ENCODE data around the gene ZNF655. TPM values are rescaled to one million over a fixed set of nuclear protein-coding genes. Genes with fewer than 3 reads are reported as not detected.

The ZNF655 gene
- total RNA-seq, 1 experiment from 2014 or later: 21.1 TPM

DNA sequence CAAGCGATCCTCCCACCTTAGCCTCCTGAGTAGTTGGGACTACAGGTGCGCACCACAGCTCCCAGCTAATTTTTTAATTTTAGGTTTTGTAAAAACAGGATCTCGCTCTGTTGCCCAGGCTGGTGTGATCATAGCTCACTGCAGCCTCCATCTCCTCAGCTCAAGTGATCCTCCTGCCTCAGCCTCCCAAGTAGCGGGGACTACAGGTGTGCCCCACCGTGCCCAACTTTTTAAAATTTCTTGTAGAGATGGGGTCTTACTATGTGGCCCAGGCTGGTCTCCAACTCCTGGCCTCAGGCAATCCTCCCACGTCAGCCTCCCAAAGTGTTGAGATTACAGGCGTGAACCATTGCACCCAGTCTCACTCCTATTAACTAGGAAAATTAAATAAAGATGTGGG lies 47.1 kb downstream of the ZNF655 start:
- DNase-seq: no peak
- Histone ChIP-seq H3K36me3 (ENCODE audit: control insufficient read depth, insufficient read depth, low read length) (no peaks in the 10 kb centered on the region), H3K4me1 (no peaks in the 10 kb centered on the region), H3K4me3 (ENCODE audit: low read depth, low read length) (no peak overlapping the region), H3K27me3 (replicated peaks; ENCODE audit: control insufficient read depth, insufficient read depth, low read length) (peaks cover 1% of the 10 kb centered on the region; the same call in 1 of the 2 replicates), H3K9me3 (no peaks in the 10 kb centered on the region)
- no TSS peak for BruUV-seq (replicated peaks)
- Mint-ChIP-seq H3K4me3 (ENCODE audit: unreplicated experiment) (no peak overlapping the region), H3K9me3 (ENCODE audit: unreplicated experiment) (no peaks in the 10 kb centered on the region), H3K4me1 (ENCODE audit: low read depth, unreplicated experiment) (no peaks in the 10 kb centered on the region), H3K36me3 (ENCODE audit: insufficient read depth, unreplicated experiment) (no peaks in the 10 kb centered on the region), H3K27ac (ENCODE audit: unreplicated experiment) (no peak overlapping the region), H3K27me3 (ENCODE audit: insufficient read depth, unreplicated experiment) (no peaks in the 10 kb centered on the region)
- TF ChIP-seq, protein P1, sequence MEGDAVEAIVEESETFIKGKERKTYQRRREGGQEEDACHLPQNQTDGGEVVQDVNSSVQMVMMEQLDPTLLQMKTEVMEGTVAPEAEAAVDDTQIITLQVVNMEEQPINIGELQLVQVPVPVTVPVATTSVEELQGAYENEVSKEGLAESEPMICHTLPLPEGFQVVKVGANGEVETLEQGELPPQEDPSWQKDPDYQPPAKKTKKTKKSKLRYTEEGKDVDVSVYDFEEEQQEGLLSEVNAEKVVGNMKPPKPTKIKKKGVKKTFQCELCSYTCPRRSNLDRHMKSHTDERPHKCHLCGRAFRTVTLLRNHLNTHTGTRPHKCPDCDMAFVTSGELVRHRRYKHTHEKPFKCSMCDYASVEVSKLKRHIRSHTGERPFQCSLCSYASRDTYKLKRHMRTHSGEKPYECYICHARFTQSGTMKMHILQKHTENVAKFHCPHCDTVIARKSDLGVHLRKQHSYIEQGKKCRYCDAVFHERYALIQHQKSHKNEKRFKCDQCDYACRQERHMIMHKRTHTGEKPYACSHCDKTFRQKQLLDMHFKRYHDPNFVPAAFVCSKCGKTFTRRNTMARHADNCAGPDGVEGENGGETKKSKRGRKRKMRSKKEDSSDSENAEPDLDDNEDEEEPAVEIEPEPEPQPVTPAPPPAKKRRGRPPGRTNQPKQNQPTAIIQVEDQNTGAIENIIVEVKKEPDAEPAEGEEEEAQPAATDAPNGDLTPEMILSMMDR (IDR thresholded peaks at IDR 0.05; ENCODE audit: insufficient read depth in 1 of 2, low read depth in 1 of 2, low read length in 1 of 2, severe bottlenecking in 1 of 2, unreplicated experiment in 1 of 2): no peak
- ChIA-PET CTCF (interaction anchor here (1.4 kb wide), 1 partner anchor 12 kb away, joined by 5 read pairs; no protein-coding TSS in a partner anchor), POLR2A (no interaction called here)
- intact Hi-C loops (cut with micrococcal nuclease; ENCODE audit: unreplicated experiment): no loop called here

DNA sequence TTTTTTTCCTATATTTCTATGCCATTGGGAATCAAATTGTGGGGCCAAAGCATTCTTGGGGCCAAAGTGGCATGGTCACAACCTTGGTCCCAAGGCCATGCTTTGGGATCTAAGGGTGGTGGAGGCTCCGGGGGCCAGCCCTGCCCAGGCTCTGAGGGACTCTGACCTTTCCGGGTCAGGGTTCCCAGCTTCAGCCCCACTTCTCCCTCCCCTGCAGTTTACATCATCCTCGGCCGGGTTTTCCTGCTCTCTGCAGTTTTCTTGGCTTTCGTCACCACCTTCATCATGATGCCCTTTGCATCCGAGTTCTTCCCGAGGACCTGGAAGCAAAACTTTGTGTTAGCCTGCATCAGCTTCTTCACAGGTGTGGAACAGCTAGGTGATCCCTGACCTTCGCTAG lies 48.1 kb downstream of the ZNF655 start:
- no peaks in the 10 kb centered on the region for H3K9me3 ChIP-seq
- no peaks in the 10 kb centered on the region for H3K27me3 Mint-ChIP-seq (ENCODE audit: insufficient read depth, unreplicated experiment)
- H3K4me1 Mint-ChIP-seq (ENCODE audit: low read depth, unreplicated experiment): no peaks in the 10 kb centered on the region
- TF ChIP-seq, protein P1 (IDR thresholded peaks at IDR 0.05; ENCODE audit: insufficient read depth in 1 of 2, low read depth in 1 of 2, low read length in 1 of 2, severe bottlenecking in 1 of 2, unreplicated experiment in 1 of 2): no peak
- H3K36me3 ChIP-seq (ENCODE audit: control insufficient read depth, insufficient read depth, low read length): no peaks in the 10 kb centered on the region
- no peaks in the 10 kb centered on the region for H3K9me3 Mint-ChIP-seq (ENCODE audit: unreplicated experiment)
- intact Hi-C loops (cut with micrococcal nuclease; ENCODE audit: unreplicated experiment): no loop called here
- no peaks in the 10 kb centered on the region for H3K4me1 ChIP-seq
- no peak overlapping the region for H3K27ac Mint-ChIP-seq (ENCODE audit: unreplicated experiment)
- H3K4me3 Mint-ChIP-seq (ENCODE audit: unreplicated experiment): no peak overlapping the region
- H3K4me3 ChIP-seq (ENCODE audit: low read depth, low read length): no peak overlapping the region
- ChIA-PET CTCF (no interaction called here), POLR2A (interaction anchor here (0.6 kb wide), 1 partner anchor 10 kb away, joined by 3 read pairs; the partner anchor contains the start of gene ZSCAN25)
- peaks cover 1% of the 10 kb centered on the region; the same call in 1 of the 2 replicates for H3K27me3 ChIP-seq (replicated peaks; ENCODE audit: control insufficient read depth, insufficient read depth, low read length)
- no TSS peak for BruUV-seq (replicated peaks)
- no peak for DNase-seq
- no peaks in the 10 kb centered on the region for H3K36me3 Mint-ChIP-seq (ENCODE audit: insufficient read depth, unreplicated experiment)

DNA sequence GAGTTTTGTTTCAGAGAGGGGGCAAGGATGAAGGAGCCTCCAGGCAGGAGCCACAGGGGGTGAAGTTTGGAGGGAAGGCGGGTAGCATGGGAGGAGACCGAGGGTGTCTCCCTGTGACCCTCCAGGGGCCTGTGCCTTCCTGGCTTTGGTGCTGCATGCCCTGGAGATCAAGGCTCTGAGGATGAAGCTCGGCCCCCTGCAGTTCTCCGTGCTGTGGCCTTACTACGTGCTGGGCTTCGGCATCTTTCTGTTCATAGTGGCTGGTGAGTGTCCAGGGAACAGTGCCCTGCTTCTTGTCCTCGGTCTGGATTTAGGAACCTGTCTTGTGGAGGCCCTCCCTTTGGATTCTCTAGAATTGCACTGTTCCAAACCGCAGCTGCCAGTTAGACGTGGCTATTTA lies 49.1 kb downstream of the ZNF655 start:
- CTCF ChIA-PET: no interaction called here
- Mint-ChIP-seq H3K27ac (ENCODE audit: unreplicated experiment) (no peak overlapping the region), H3K4me3 (ENCODE audit: unreplicated experiment) (no peak overlapping the region), H3K36me3 (ENCODE audit: insufficient read depth, unreplicated experiment) (no peaks in the 10 kb centered on the region), H3K4me1 (ENCODE audit: low read depth, unreplicated experiment) (no peaks in the 10 kb centered on the region), H3K9me3 (ENCODE audit: unreplicated experiment) (no peaks in the 10 kb centered on the region), H3K27me3 (ENCODE audit: insufficient read depth, unreplicated experiment) (no peaks in the 10 kb centered on the region)
- intact Hi-C loops (cut with micrococcal nuclease; ENCODE audit: unreplicated experiment): no loop called here
- H3K9me3 ChIP-seq: no peaks in the 10 kb centered on the region
- no peak for DNase-seq
- TF ChIP-seq, protein P1 (IDR thresholded peaks at IDR 0.05; ENCODE audit: insufficient read depth in 1 of 2, low read depth in 1 of 2, low read length in 1 of 2, severe bottlenecking in 1 of 2, unreplicated experiment in 1 of 2): no peak
- H3K36me3 ChIP-seq (ENCODE audit: control insufficient read depth, insufficient read depth, low read length): no peaks in the 10 kb centered on the region
- POLR2A ChIA-PET: no interaction called here
- no TSS peak for BruUV-seq (replicated peaks)
- no peak overlapping the region for H3K4me3 ChIP-seq (ENCODE audit: low read depth, low read length)
- H3K4me1 ChIP-seq: no peaks in the 10 kb centered on the region
- peaks cover 1% of the 10 kb centered on the region; the same call in 1 of the 2 replicates for H3K27me3 ChIP-seq (replicated peaks; ENCODE audit: control insufficient read depth, insufficient read depth, low read length)

Measured in Caco-2 (cell line).